ENCODE results near the gene SNED1.

SNED1 gene

DNA sequence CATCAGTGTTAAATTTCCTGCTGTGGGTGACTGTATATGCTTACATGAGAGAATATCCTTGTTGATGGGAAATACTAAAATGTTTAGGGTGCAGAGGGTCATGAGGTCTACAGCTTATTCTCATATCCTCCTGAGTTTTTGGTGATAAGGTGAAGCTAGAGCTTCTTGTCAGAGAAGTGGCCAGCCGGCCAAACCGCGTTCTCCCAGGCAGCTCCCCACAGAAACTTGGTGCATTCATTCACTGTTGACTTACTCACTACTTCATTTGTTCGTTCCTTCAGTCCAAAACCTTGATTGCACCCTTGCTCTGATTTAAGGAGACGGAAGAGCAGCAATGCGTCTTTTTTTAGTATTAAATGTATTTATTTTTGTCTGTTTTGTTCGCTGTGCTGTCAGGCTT lies 8.7 kb downstream of the SNED1 start:
- no peak for DNase-seq

DNA sequence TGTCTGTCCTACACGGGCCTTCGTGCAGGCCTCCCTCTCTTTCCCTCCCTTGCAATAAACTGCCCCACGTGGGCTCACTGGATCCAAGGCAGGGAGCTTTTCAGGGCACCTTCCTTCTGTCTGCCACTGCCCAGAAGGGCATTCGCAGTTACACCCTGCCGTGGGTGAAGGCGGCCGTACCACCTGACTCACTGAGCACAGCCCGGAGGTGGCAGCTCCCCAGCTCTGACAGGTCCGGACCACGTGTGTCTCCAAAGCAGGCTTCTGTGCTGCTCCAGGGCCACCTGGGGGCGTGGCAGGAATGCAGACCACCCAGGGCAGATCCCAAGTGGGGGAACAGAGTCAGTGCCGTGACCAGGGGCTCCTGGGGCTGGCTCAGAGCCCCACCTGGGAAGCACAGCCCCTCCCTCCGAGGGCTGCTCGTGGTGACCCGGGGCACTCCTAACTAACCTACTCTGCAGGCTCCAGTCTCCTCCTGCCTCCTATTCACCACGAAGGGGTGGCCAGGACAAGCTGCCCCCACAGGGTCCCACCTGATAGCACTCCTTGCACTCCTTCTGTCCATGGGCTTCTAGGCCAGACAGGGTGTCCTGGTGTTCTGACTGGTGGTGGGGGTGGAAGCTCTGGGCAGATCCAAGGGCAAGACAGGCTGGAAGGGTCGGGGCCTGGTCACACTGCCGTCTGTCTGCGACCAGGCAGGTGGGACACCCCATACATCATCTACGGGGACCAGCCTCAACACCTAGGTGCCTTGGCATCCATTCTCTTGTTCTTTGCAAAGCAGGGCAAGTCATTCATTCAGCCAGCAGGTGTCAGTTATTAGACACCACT lies 9.7 kb downstream of the SNED1 start:
- DNase-seq = no peak

DNA sequence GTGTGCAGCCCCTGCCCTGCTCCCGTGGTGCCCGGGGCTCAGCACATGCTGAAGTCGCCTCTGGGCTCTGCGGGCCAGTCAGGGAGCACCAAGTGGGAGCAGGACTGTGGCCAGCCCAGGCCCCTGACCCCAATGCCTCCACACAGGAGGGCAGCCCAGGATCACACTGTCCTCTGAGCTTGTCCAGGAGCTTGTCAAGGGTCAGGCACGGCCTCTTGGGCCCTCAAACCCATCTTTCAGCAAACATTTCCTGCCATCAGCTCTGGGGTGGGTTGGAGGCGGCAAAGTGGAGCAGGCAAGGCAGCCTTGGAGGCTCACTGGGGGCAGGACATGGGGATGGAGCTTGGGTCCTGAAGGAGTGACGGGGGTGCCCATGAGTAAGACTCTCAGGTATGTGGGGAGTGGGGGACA lies 10.3 kb downstream of the SNED1 start:
- DNase-seq = no peak

DNA sequence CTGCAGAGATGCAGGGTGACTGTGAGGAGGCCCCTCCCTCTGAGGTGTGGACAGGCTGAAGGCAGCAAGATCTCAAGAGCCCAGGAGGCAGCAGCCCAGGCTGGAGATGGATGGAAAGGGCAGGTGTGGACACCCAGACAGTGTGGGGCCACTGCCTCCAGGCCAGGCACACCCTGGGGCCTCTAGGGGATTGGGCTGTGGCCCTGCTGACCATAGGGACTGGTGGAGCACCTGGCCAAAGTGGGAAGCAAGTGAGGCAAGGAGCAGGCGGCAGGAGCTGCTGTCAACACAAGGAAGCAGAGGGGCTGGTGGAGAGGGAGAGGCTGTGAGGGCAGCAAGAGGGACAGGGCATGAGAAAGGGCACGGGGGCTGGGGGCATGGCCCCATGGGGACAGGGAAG lies 10.8 kb downstream of the SNED1 start:
- no peak for DNase-seq

DNA sequence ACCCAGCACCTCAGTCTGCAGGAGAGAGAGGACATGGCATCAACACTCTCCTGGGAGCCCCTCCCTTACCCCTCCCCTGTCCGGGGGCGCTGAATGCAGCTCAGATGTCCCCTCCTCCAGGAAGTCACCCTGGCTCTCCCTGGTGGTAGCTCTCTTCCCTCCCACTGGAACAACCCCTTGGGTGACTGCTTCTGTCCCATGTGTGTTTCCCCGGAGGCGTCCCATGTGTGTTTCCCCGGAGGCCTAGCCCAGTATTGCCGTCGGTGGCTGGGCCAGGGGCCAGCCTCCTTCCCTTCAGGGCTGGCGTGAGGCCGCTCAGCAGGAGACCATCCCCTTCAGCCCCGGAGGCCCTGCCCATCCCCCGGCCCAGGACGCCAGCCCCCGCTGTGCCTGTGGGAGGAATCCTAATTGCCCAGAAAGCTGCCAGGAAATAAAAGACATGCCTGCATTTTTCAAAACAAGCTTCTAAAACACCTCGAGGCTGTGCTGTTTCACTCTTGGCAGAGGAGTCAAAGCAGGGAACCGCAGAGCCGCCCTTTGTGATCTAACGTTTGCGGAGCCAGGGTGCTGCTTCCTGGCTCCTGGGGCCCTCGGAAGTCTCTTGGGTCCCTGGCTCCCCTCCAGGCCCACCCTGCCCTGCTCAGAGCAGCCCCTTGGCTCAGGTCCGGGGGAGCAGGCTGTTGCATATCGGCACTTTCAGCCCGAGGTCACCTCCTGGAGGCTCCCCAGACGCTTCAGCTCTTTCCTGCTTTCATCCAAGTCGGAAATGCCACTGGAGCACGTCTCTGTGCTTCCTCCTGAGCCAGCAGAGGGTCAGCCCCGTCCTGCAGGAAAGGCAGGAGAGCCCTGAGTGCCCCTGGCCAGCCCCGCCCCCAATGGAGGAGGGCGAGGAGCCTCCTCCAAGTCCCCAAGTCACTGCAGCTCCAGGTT lies 11.4 kb downstream of the SNED1 start:
- peak; percentile 7 for DNase-seq

DNA sequence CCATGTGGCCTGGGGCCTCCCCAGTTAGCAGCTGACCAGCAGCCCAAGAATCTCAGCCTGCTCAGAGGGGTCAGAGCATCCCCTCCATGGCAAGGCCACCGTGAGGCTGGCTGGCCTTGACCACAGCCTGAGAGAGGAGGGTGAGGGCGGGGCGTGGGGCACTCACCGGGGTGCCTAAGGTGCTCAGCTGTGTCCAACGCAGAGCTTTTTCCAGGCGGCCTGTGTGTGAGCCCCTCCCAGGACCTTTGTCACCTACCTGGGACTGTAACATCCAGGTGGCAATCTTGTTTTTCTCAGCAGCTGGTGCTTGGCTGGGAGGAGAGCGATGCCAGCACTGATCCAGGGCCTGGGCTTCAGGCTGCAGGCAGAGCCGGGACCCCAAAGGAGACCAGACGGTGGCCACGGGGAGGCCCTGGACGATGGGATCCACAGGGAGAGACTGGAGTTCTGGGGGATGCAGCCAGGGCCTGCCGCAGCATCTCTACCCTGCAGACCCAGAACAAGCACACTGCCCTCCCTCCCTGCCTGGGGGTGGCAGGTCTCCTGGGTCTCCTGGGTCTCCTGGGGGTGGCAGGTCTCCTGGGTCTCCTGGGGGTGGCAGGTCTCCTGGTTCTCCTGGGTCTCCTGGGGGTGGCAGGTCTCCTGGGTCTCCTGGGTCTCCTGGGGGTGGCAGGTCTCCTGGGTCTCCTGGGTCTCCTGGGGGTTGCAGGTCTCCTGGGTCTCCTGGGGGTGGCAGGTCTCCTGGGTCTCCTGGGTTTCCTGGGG lies 12.3 kb downstream of the SNED1 start:
- no peak for DNase-seq

DNA sequence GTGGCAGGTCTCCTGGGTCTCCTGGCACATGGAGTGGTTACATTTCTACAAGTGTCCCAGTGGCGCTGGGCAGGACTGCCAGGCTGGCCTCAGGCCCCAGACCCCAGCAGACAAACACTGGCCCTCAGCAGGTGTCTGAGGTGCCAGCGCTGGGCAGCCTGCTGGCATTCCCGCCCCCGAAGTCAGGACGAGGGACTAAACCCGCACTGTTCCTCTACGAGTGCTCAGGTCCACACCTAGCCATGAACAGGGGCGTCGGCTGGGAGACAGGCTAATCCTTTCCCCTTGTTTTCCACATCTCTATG lies 12.8 kb downstream of the SNED1 start:
- DNase-seq = no peak

DNA sequence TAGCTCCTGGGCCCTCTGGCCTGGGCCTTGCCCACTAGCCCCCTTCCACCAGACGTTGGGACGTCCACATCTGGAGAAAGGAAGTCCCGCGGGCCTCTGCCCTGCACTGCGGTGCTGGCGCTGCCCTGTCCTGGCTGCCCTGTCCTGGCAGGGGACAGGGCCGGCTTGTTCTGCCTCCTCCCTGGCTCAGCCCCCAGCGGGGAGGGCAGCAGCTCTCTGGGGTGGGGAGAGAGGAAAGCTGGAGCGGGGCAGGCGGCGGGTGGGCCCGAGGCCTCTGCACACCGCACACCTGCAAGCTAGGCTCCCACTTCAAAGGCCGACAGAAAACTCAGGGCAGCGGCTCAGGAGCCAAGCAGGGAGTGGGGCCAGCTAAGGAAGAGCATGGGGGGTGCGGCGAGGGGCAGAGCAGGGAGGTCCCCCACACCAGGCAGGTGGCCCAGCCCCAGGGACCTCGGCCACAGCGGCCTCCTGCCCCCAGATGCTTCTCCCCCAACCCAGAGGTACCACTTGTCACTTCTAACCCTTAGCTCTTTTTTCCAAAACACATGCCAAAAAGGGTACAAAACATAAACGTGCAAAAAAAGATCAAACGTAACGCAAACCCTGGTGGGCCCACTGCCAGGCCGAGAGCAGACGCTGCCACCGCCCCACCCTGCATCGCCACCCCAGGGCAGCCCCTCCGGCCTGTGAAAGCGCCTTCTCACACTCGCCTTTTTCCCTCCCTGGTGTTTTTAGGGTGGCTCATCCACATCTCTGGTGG lies 13.5 kb downstream of the SNED1 start:
- DNase-seq = no peak

DNA sequence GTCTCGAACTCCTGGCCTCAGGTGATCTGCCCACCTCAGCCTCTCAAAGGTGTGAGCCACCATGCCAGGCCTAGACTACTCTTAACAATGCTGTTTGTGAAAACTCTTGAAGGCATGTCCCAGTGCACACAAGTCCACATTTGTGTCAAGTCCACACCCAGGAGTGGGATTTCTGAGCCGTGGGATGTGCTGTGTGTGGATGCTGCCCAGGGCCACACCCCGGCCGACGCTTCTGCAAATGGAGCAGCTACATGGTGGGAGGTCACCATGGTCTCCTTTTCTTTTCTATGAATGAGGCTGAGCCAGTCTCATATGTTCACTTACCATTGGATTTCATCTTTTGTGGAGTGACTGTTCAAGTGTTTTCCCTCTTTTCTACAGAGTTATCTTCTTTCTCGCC lies 15.8 kb downstream of the SNED1 start:
- no peak for DNase-seq

DNA sequence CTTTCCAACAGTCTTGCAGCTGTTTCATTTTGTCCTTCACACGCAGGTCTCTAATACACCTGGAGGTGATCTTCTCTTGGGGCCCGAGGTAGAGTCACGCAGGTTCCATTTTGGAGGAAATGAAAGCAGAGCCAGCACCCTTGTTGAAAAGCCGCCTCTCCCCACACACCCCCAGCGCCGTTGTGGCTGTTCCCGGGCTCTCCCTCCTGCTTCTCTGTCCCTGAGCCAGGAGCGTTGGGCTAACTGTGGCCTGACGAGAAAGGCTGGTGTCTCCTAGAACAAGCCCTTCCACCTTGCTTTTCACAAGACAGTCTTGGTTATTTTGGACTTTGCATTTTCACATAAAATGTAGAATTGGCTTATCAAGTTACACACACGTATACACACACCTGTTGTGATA lies 16.3 kb downstream of the SNED1 start:
- no peak for DNase-seq

DNA sequence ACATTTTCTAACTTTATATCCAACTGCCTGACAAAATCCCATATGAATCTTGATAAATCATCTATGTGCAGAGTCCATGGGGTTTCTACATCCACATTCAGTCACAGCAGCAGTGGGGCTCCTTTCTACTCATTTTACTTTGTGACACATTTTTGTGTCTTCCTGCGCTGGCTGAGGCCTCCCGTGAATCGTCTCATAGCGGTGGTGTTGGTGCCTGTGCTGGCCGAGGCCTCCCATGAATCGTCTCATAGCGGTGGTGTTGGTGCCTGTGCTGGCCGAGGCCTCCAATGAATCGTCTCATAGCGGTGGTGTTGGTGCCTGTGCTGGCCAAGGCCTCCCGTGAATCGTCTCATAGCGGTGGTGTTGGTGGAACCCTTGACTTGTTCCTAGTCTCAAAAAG lies 17.0 kb downstream of the SNED1 start:
- DNase-seq = no peak

DNA sequence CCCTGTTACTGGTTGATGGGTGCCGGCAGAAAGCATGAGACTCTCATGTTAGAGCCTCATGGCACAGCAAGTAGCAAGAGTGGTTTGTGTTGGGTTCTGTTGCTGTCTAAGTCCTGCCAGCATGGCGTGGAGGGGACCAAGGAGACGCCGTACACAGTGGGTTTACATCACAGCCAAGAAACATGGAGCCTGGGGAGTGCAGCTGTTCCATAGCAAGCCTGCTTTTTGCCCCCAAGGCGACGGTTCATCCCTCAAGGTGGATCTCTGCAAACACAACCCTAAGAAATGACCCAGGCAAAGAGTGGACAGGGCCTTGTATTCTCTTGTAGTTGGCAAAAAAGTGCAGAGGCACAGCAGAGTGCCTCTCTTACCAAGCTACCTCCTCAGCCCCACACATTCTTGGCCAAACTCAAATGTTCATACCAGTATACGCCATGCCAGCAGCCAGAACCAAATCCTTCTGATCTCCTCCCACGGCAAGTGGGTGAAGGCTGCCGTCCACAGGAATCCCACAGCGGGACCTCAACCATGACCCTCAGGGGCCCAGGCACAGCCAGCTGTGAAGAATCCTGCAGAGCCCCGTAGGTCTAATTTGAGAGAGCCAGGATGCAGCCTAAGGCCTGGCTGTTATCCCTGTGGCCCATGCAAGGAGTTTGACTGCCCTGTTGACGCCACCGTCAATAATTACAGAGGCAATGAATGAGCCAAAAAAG lies 19.0 kb downstream of the SNED1 start:
- no peak for DNase-seq

DNA sequence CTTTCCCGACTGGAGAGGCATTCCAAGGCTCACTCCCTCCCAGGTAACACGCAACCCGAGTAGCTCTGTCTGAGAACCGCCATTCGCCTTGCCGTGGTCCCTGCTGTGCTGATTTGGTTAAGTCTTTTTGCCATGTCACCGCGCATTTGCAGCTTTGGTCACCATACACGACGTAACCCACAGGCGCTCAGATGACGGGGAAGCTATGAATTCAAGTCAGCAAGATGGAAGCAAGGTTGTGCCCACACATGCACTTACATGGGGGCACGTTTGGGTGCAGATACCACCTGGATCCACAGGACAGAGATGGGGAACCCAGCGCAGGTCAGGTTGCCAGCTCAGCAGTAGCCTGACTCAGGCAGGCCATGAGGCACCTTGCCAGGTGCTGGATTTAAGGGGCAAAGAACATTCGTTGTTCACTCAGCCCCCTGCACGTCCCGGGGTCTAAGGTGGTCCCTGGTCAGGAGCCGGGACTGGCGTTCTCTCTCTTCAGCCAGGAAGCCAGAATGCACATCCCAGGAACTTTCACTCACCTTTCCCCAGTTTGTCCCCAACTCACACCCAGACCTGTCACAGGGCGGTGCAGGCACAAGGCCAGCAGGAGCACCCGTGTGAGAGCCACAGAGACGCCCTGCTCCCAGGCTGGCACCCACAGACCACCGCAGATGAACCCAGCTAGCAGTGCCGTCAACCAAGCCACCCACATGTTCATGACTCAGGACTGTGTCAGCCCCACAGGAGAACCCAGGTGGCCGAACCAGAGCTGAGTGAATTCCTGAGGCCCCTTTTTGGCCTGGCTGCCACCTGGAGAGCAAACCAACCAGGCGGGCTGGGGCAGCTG lies 19.9 kb downstream of the SNED1 start:
- no peak for DNase-seq

DNA sequence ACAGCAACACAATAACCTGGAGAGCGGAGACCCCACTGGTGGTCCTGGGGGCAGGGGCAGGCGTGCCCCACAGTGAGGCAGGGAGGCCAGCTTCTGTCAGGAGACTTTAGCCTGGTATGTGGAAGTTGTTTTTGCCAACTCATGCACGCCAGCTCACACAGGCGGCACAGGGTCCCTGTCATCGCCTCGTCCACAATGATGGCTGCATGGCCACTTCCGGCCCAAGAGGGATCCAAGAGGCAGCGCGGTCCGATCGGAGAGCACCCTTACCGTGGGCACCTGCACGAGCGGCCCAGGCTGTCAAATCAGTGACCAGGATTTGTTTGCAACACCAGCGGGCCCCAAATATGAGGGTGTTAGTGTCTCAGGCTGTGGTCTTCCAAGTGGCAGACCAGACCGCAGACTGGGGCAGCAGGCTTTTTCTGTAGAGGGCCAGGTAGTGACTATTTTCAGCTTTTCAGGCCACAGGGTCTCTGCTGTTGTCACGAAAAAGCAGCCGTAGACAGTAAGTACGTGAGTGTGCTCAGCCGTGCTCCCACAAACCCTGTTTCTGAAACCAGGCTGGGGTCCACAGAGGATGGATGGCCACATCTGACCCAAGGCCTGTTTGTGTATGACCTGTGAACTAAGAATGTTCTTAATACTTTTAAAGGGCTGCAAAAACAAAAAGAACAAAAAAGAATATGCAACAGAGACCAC lies 21.2 kb downstream of the SNED1 start:
- no peak for DNase-seq

DNA sequence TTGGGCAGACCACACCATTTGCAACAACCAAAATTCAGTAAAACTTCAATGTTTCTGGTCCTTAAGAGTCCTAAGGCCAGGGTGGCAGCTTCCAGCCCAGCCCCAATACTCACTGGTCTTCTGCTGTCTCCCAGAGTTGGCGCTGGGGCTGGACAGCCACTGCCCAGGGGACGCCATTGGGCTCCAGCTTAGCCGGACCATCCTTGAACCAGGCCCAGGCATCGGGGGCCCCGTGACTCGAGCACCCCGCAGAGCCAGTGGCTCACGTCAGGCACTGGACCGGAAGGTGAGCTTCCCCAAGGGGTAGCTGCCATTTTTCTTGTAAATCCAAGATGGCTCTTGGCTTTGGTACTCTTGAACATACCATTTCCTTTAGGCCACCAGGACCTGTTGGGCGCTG lies 21.8 kb downstream of the SNED1 start:
- no peak for DNase-seq

DNA sequence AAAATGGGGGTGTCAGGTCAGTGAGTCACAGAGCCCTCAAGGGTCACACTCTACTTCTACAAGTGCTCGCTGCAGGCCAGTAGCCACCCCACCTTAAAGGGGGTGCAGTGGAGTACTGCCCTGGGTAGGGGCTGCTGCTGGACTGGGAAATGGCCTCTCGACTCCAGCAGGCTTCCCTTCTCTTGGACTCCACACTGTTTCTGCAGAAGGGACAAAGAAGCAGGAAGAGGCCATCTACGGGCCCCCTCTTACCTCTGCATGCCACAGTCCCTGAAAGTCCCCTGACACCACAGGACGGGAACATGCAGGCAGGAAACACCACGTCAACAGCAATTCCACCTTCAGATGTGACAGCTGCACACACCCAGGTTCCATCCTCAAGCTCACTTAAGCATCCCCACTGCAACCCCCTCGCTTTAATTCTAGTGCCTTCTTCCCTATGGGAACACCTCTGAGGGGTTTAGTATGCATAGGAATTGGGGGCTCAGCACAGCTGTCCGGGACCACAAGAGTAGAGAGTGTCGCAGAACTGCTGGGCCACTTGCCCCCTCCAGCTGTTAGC lies 22.3 kb downstream of the SNED1 start:
- no peak for DNase-seq

DNA sequence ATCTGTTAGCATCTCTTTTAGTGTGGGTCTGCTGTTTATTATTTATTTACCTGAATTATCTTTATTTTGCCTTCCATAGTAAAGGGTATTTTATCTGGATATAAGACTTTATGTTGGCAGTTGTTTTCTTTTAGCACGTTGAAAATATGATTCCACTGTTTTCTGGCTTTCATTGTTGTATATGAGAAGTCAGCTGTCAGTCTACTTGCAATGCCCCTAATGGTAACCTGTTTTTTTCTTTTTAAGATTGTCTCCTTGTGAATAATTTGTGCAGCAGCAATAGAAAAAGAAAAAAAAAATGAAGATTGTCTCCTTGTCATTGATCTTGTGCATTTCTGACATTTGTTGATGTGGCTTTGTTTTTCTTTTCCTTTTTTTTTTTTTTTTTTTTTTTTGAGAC lies 27.2 kb downstream of the SNED1 start:
- no peak for DNase-seq

DNA sequence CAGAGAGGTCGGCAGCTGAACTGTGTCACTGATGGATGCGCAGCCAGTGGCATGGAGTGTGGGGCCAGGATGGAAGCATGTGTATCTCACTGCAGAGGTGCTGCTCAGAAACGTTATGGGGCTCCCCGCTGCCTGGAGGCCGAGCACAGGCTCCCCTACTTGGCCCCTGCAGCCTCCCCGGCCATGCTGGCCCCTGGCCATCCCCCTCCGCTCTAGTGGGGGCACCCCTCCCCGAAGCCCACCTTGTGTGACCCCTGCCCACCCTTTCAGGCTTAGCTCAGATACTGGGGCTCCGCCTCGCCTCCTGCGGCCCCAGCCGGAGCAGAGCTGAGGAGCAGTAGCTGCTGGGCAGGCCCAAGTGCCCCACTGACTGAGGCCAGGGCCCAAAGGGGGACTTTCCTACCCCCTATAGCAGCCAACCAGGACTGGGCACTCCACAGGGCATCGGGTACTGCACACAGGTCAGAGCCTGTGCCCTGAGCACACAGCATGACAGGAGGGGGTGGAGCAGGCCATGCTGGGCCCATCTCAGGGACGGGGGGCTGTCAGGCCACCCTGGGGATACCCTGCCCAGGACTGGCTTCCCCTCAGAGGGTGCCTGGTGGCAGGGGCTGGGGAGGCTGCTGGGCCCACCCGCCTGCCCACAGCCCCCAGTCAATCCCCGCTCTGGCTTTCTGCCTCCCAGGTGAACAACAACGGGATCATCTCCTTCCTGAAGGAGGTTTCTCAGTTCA lies 31.3 kb downstream of the SNED1 start:
- DNase-seq = no peak

DNA sequence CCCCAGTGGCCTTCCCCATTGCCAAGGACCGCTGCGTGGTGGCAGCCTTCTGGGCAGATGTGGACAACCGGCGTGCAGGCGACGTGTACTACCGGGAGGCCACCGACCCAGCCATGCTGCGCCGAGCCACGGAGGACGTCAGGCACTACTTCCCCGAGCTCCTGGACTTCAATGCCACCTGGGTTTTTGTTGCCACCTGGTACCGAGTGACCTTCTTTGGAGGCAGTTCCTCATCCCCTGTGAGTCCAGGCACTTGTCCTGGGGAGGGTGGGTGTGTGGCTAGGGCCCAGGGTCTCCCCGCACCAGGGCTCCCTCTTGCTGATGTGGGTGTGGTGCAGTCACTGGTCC lies 31.9 kb downstream of the SNED1 start:
- DNase-seq = no peak

DNA sequence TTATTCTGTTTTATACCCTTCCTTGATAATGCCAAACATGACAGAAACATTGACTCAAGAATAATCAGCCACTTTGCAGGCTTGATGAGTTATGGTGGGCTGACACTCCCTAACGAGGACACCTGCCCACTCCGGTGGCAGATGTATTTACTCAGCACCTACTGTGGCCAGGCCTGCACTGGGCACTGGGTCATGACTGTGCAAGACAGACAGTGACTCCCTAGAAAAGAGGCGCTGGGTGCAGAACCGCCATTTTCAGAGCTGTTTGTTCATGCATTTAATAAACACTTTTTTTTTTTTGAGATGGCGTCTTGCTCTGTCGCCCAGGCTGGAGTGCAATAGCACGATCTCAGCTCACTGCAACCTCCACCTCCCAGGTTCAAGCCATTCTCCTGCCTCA lies 32.5 kb downstream of the SNED1 start:
- DNase-seq = no peak
